SW480 (cell line): Measurements from ENCODE around the gene HIRIP3.
A peak's percentile ranks its signal among the peaks of the same experiment; 100 is the strongest.
"Not testable (repeated sequence)": the region's sequence is repeated elsewhere in the genome, so short reads cannot be mapped to it uniquely, and the experiment has no call there.

Source experiments
- DNase-seq: peaks from one replicate; pipeline ENCODE4 v3.0.0-alpha.2; 2016; ENCODE audit warnings: low spot score

HIRIP3 gene

DNA sequence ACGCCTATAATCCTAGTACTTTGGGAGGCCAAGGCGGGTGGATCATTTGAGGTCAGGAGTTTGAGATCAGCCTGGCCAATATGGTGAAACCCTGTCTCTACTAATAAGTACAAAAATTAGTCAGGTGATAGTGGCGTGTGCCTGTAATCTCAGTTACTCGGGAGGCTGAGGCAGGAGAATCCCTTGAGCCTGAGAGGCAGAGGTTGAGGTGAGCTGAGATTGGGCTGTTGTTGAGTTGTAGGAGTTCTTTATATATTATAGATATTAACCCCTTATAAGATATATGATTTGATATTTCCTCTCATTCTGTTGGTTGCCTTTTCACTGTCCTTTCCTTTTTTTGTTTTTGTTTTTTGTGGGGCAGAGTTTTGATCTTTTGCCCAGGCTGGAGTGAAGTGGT lies 35.6 kb downstream of the HIRIP3 start:
- not testable (repeated sequence) for DNase-seq

DNA sequence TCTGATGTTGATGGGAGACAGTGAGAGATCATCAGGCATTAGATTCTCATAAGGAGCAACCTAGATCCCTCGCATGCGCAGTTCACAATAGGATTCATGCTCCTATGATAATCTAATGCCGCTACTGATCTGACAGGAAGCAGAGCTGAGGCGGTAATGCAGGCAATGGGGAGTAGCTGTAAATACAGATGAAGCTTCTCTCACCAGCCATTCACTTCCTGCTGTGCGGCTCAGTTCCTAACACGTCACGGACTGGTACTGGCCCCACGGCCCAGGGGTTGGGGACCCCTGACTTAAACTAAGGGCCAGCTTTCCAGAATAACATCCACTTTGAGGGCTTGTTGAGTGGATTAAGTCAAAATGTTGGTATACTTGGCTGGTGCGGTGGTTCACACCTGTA lies 36.1 kb downstream of the HIRIP3 start:
- DNase-seq: no peak

GRCh38 chr16:29958756-29959155 lies 36.7 kb downstream of the HIRIP3 start:
- DNase-seq: no peak

DNA sequence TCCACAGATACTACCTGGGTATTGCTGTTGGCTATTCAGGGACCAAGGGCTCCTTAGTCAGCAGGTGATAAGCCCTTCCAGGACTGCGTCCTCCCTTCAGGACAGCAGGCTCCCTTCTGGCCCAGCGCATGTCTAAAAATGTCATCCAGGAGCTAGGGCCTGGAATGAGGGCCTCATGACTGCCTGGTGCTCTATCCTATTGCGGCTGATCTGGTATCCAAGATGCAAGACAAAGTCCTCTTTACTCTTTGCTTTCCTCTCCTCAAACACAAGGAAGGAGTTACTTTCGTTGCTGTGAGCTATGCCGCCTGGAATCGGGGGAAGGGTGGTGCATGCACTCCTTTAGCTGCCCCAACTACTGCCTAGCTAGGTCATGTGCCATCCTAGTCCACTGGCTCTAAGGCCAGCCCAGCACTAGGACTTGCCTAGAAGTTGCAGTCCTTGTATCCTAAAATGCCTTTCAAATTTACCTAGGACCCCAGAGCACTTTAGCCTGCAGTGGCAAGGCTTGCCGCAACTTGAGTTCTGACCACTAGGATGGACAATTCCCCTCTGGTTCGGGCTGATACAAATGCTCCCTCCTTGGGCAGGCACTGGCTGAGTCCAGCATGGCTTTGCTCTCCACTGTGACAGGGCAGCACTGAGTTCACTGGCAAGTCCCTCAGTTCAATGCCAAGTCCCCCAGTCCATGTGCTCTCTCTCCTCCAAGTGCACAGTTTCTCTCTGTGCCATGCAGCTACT lies 43.6 kb downstream of the HIRIP3 start:
- no peak for DNase-seq

GRCh38 chr16:29950806-29951461 lies 44.5 kb downstream of the HIRIP3 start:
- DNase-seq: no peak

GRCh38 chr16:29947897-29948296 lies 47.5 kb downstream of the HIRIP3 start:
- no peak for DNase-seq

- peak; percentile 98 for DNase-seq
These were observed 51.3 kb downstream of the HIRIP3 start for GRCh38 chr16:29943846-29944799.
